Right atrium auricular region (tissue), 2 donors: ENCODE data around the gene PRDM2. TPM values are rescaled to one million over a fixed set of nuclear protein-coding genes. Genes with fewer than 3 reads are reported as not detected.

Experiments
- DNase-seq: peaks from one replicate; pipeline ENCODE4 v3.0.0-alpha.2; 2019; ENCODE audit warnings: low spot score
- H3K27ac ChIP-seq, 2 donors: fragments of 200-600 bp; sonication (generic); 1 replicate in 1 of 2; 2 replicates in 1 of 2; pipeline ENCODE4 v1.5.1; 2016 to 2019
- H3K27me3 ChIP-seq, 2 donors: fragments of 200-600 bp; sonication (generic); one replicate each; pipeline versions ENCODE4 v1.5.1 to v1.6.0; 2017 to 2019
- H3K36me3 ChIP-seq: fragments of 200-600 bp; sonication (generic); one replicate; pipeline ENCODE4 v1.5.1; 2016
- H3K4me1 ChIP-seq, 2 donors: fragments of 200-600 bp; sonication (generic); one replicate each; pipeline versions ENCODE4 v1.5.1 to v1.6.0; 2017 to 2019
- H3K4me3 ChIP-seq, 2 donors: fragments of 200-600 bp; sonication (generic); 1 replicate in 1 of 2; 2 replicates in 1 of 2; pipeline ENCODE4 v1.5.1; 2017 to 2019; ENCODE audit warnings: mild to moderate bottlenecking in 1 of 2, moderate library complexity in 1 of 2
- H3K9me3 ChIP-seq, 2 donors: fragments of 200-600 bp; sonication (generic); one replicate each; pipeline ENCODE4 v1.5.1; 2019
- total RNA-seq, 2 donors: library from RNA; depleted of rRNA; stranded (reverse); fragments of >200 nt; gene quantifications; one replicate each; pipeline ENCODE4 v1.1.0, GENCODE V29; 2016
- TF ChIP-seq, protein P1 (sequence below), 2 donors: fragments of 200-600 bp; sonication (generic); IDR thresholded peaks; one replicate each; pipeline ENCODE4 v1.5.1; 2019; ENCODE audit warnings: antibody characterized with exemption in 2 of 2

Gene PRDM2
- total RNA-seq, 2 donors from 2014 or later = 20.5 to 22.8 TPM

DNA sequence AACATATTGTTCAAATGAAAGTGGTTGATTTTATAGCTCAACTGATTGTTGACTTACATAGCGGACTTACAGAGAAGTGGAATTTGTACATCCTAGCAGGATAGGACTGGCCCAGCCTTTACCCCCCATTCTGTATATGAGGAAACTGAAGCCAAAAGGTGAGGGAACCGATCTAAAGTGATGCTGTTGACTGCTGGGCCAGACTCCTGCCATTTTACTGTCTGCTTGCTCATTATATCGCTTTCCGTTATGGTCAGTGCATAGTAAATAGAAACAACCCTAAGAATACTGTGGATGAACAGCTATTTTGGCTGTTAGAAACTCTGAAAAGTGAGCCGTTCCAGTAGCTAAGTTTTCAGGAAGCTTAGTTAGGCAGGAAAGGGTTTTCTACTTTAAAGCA, 31.9 kb downstream of the PRDM2 start:
- Histone ChIP-seq H3K4me1 (no peaks in the 10 kb centered on the region), H3K36me3 (no peaks in the 10 kb centered on the region), H3K9me3 (no peaks in the 10 kb centered on the region), H3K27ac (no peak overlapping the region), H3K27me3 (no peaks in the 10 kb centered on the region), H3K4me3 (no peak overlapping the region)
- no peak for DNase-seq
- TF ChIP-seq, protein P1, sequence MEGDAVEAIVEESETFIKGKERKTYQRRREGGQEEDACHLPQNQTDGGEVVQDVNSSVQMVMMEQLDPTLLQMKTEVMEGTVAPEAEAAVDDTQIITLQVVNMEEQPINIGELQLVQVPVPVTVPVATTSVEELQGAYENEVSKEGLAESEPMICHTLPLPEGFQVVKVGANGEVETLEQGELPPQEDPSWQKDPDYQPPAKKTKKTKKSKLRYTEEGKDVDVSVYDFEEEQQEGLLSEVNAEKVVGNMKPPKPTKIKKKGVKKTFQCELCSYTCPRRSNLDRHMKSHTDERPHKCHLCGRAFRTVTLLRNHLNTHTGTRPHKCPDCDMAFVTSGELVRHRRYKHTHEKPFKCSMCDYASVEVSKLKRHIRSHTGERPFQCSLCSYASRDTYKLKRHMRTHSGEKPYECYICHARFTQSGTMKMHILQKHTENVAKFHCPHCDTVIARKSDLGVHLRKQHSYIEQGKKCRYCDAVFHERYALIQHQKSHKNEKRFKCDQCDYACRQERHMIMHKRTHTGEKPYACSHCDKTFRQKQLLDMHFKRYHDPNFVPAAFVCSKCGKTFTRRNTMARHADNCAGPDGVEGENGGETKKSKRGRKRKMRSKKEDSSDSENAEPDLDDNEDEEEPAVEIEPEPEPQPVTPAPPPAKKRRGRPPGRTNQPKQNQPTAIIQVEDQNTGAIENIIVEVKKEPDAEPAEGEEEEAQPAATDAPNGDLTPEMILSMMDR (IDR thresholded peaks at IDR 0.05) = no peak

DNA sequence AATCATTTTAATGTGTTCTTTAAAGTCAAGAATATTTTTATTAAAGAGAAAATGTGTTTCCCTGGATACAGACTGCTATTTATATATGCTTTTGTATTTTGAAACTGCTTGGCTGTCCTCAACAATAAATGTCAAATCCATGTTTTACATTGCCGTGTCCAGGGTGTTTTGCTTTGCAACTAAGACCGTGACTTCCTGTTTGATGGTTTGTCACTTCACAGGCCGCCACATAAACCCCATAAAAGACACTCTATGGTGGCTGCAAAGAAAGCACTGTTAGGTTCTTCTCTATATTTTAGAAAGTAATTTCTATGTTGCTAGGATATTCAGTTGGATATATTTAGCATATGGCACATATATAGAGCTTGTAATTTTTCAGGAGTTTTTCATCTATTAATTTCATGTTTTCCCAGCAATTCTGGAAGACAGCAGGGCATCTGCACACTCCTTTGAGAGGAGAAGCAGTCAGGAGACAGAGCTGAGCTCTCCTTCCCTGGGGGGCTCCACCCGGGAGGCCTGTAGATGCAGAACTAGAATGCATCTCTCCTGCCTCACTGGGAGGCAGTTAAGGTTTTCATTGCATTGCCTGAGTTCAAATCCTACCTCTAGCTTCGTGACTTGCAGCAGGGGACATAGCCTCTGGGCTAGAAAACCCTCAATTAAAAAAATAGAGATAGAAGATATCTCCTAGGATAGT, 33.1 kb downstream of the PRDM2 start:
- Histone ChIP-seq H3K4me3 (no peak overlapping the region), H3K27ac (no peak overlapping the region), H3K27me3 (no peaks in the 10 kb centered on the region), H3K36me3 (no peaks in the 10 kb centered on the region), H3K4me1 (no peaks in the 10 kb centered on the region), H3K9me3 (no peaks in the 10 kb centered on the region)
- TF ChIP-seq, protein P1 (IDR thresholded peaks at IDR 0.05) = no peak
- no peak for DNase-seq

DNA sequence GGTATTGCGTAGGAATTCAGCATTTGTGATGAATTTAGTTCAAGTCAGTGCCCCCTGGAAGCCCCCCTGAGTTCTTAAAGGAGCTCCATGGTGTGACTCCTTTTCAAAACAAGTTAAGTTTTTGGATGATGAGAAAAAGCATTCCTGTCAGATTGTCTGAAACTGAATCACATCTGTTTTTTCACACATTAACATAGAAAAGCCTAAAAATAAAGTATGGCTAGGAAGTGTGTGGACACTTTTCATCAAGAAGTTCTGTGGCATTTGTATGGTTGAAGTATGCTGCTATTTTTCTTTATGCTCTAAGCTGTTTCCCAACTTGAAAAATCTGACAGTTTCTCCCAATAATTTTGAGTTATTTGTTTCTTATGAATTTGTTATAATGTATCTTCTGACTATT, 33.7 kb downstream of the PRDM2 start:
- no peaks in the 10 kb centered on the region for H3K36me3 ChIP-seq
- TF ChIP-seq, protein P1 (IDR thresholded peaks at IDR 0.05) = no peak
- no peaks in the 10 kb centered on the region for H3K9me3 ChIP-seq
- no peak for DNase-seq
- no peaks in the 10 kb centered on the region for H3K27me3 ChIP-seq
- no peak overlapping the region for H3K4me3 ChIP-seq
- H3K27ac ChIP-seq = no peak overlapping the region
- H3K4me1 ChIP-seq = no peaks in the 10 kb centered on the region

DNA sequence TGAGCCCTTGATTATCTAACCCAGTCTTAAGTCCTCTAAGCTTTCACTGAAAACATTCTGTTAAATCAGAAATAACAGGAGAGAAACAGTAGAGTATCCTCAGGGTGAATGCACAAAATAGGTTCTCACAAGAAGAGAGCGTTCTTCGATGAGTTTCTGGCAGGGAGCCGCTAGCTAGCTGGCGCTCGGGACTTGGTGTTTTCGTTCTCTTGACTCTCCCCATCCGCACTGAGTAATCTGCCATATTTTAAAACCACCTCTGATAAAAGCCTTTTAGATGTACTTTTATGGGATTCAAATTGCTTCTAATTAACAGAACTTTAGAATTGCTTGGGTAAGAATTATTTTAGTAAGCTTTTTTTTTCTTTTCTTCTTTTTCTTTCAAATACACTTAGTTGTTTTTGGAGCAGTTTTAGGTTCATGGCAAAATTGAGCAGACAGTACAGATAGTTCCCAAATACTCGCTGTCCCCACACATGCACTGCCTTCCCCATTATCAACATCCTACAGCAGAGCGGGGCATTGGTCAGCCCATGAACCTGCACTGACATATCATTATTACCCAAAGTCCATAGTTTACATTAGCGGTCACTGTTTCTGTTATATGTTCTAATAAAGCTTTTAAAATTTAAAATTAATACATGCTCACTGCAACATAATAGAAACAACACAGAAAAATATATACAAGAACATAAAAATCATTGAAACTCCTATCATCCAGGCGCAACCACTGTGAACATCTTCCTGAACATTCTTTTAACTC, 35.4 kb downstream of the PRDM2 start:
- TF ChIP-seq, protein P1 (IDR thresholded peaks at IDR 0.05) = no peak
- no peaks in the 10 kb centered on the region for H3K9me3 ChIP-seq
- DNase-seq = no peak

DNA sequence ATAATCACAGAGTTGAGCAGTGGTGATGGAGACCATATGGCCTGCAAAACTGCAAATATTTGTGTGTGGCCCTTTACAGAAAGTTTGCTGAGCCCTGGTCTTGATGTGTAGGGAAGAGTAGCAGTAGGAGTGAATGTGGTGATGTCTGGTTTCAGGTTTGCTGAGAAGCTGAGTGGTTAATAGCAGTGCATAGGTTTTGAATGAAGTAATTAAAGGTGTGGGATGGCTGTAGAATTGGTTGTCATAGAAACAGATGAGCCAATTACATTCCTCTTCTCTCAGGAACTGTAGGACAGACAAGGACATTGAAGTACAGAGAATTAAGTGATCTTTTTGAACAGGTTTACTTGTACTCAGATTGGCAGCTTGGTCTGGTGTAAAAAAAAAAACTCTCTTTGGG, 37.4 kb downstream of the PRDM2 start:
- H3K27ac ChIP-seq = no peak overlapping the region

More for the DNA sequence above, 35.4 kb downstream of the PRDM2 start:
- Histone ChIP-seq H3K27ac (no peak overlapping the region), H3K4me1 (no peaks in the 10 kb centered on the region), H3K27me3 (no peaks in the 10 kb centered on the region), H3K36me3 (no peaks in the 10 kb centered on the region), H3K4me3 (no peak overlapping the region)

More for the DNA sequence above, 37.4 kb downstream of the PRDM2 start:
- Histone ChIP-seq H3K4me1 (no peaks in the 10 kb centered on the region), H3K9me3 (no peaks in the 10 kb centered on the region), H3K4me3 (no peak overlapping the region), H3K27me3 (no peaks in the 10 kb centered on the region), H3K36me3 (peaks cover 6% of the 10 kb centered on the region)
- TF ChIP-seq, protein P1 (IDR thresholded peaks at IDR 0.05) = no peak
- DNase-seq = no peak
